MG63 (cell line): ENCODE measurements around the gene BLACAT1. TPM values are rescaled to one million over a fixed set of nuclear protein-coding genes. Genes with fewer than 3 reads are reported as not detected.

ENCODE experiments used
- DNase-seq: peaks from one replicate; pipeline ENCODE4 v3.0.0-alpha.2; 2020
- H3K27me3 ChIP-seq: fragments of 250-450 bp; sonication (Bioruptor Pico); 2 replicates; pipeline ENCODE4 v1.5.1; 2020; ENCODE audit warnings: mild to moderate bottlenecking, moderate library complexity
- H3K36me3 ChIP-seq: fragments of 250-450 bp; sonication (Bioruptor Pico); 2 replicates; pipeline ENCODE4 v1.5.1; 2020; ENCODE audit warnings: mild to moderate bottlenecking, moderate library complexity
- H3K4me3 ChIP-seq: fragments of 250-450 bp; sonication (Bioruptor Pico); 2 replicates; pipeline ENCODE4 v1.5.1; 2020; ENCODE audit warnings: mild to moderate bottlenecking, moderate library complexity
- H3K9me3 ChIP-seq: fragments of 250-450 bp; sonication (Bioruptor Pico); 2 replicates; pipeline ENCODE4 v1.5.1; 2020; ENCODE audit warnings: mild to moderate bottlenecking, moderate library complexity
- total RNA-seq: library from RNA; depleted of rRNA; stranded (reverse); fragments of >200 nt; shearing (Covaris generic); gene quantifications from 2 replicates; pipeline ENCODE4 v1.2.3, GENCODE V29; 2014; ENCODE audit warnings: low replicate concordance; rRNA removed

The BLACAT1 gene
- total RNA-seq, result not detected in 2 replicates

GRCh38 chr1:205455581-205456382, at the start of gene BLACAT1:
Gene BLACAT1, minus strand, starts transcription at chr1:205456045.
- H3K4me3 ChIP-seq, result peak within 1 kb of the TSS; percentile 24; the same call in 1 of the 2 replicates
- H3K36me3 ChIP-seq, result no peaks in the 10 kb centered on the region
- H3K27me3 ChIP-seq, result peaks cover 86% of the 10 kb centered on the region
- no peaks in the 10 kb centered on the region for H3K9me3 ChIP-seq
- DNase-seq, result no peak

- Histone ChIP-seq H3K4me3 (peak overlapping the region; percentile 55), H3K27me3 (no peaks in the 10 kb centered on the region), H3K9me3 (no peaks in the 10 kb centered on the region), H3K36me3 (no peaks in the 10 kb centered on the region)
- no peak for DNase-seq
Observed at GRCh38 chr1:205505076-205505729, 49.4 kb upstream of the BLACAT1 start.

GRCh38 chr1:205504311-205505075, 48.6 kb upstream of the BLACAT1 start, which contains the start of gene CDK18:
Gene CDK18, plus strand, starts transcription at chr1:205504669. Its CDS starts 18,499 bp downstream, at chr1:205523168.
- Histone ChIP-seq H3K4me3 (peak within 1 kb of the TSS; percentile 55), H3K9me3 (no peaks in the 10 kb centered on the region), H3K27me3 (no peaks in the 10 kb centered on the region), H3K36me3 (no peaks in the 10 kb centered on the region)
- peak; percentile 76 for DNase-seq

GRCh38 chr1:205502992-205503391, 47.1 kb upstream of the BLACAT1 start:
- Histone ChIP-seq H3K36me3 (no peaks in the 10 kb centered on the region), H3K9me3 (no peaks in the 10 kb centered on the region), H3K4me3 (no peak overlapping the region), H3K27me3 (no peaks in the 10 kb centered on the region)
- DNase-seq, result no peak

GRCh38 chr1:205502111-205502810, 46.4 kb upstream of the BLACAT1 start:
- H3K27me3 ChIP-seq, result no peaks in the 10 kb centered on the region

GRCh38 chr1:205500240-205501233, 44.7 kb upstream of the BLACAT1 start:
- peak; percentile 87 for DNase-seq
- no peaks in the 10 kb centered on the region for H3K36me3 ChIP-seq
- no peaks in the 10 kb centered on the region for H3K9me3 ChIP-seq
- H3K27me3 ChIP-seq, result no peaks in the 10 kb centered on the region
- no peak overlapping the region for H3K4me3 ChIP-seq

More at GRCh38 chr1:205502111-205502810, 46.4 kb upstream of the BLACAT1 start:
- Histone ChIP-seq H3K36me3 (no peaks in the 10 kb centered on the region), H3K9me3 (no peaks in the 10 kb centered on the region), H3K4me3 (no peak overlapping the region)
- DNase-seq, result no peak

- Histone ChIP-seq H3K27me3 (no peaks in the 10 kb centered on the region), H3K36me3 (no peaks in the 10 kb centered on the region), H3K4me3 (no peak overlapping the region), H3K9me3 (no peaks in the 10 kb centered on the region)
- DNase-seq, result no peak
Observed at GRCh38 chr1:205499789-205500188, 43.9 kb upstream of the BLACAT1 start.

- no peak for DNase-seq
- Histone ChIP-seq H3K36me3 (no peaks in the 10 kb centered on the region), H3K27me3 (no peaks in the 10 kb centered on the region), H3K4me3 (no peak overlapping the region), H3K9me3 (no peaks in the 10 kb centered on the region)
Observed at GRCh38 chr1:205497351-205497750, 41.5 kb upstream of the BLACAT1 start.

GRCh38 chr1:205496661-205497060, 40.8 kb upstream of the BLACAT1 start:
- no peak for DNase-seq

GRCh38 chr1:205495237-205495823, 39.5 kb upstream of the BLACAT1 start:
- Histone ChIP-seq H3K36me3 (no peaks in the 10 kb centered on the region), H3K27me3 (no peaks in the 10 kb centered on the region), H3K9me3 (no peaks in the 10 kb centered on the region), H3K4me3 (no peak overlapping the region)
- no peak for DNase-seq

More at GRCh38 chr1:205496661-205497060, 40.8 kb upstream of the BLACAT1 start:
- H3K36me3 ChIP-seq, result no peaks in the 10 kb centered on the region
- no peaks in the 10 kb centered on the region for H3K9me3 ChIP-seq
- H3K27me3 ChIP-seq, result no peaks in the 10 kb centered on the region
- no peak overlapping the region for H3K4me3 ChIP-seq

- H3K36me3 ChIP-seq, result no peaks in the 10 kb centered on the region
- no peaks in the 10 kb centered on the region for H3K9me3 ChIP-seq
- no peaks in the 10 kb centered on the region for H3K27me3 ChIP-seq
- H3K4me3 ChIP-seq, result no peak overlapping the region
- DNase-seq, result no peak
Observed at GRCh38 chr1:205494115-205494514, 38.3 kb upstream of the BLACAT1 start.

- no peak overlapping the region for H3K4me3 ChIP-seq
- no peaks in the 10 kb centered on the region for H3K36me3 ChIP-seq
- peak; percentile 99 for DNase-seq
- H3K9me3 ChIP-seq, result no peaks in the 10 kb centered on the region
- no peaks in the 10 kb centered on the region for H3K27me3 ChIP-seq
Observed at GRCh38 chr1:205493241-205494085, 37.6 kb upstream of the BLACAT1 start.

GRCh38 chr1:205492774-205493173, 36.9 kb upstream of the BLACAT1 start:
- DNase-seq, result no peak
- Histone ChIP-seq H3K27me3 (no peaks in the 10 kb centered on the region), H3K9me3 (no peaks in the 10 kb centered on the region), H3K4me3 (no peak overlapping the region), H3K36me3 (no peaks in the 10 kb centered on the region)

- no peaks in the 10 kb centered on the region for H3K36me3 ChIP-seq
- H3K9me3 ChIP-seq, result no peaks in the 10 kb centered on the region
- H3K27me3 ChIP-seq, result no peaks in the 10 kb centered on the region
- no peak overlapping the region for H3K4me3 ChIP-seq
- peak; percentile 86 for DNase-seq
Observed at GRCh38 chr1:205492201-205492667, 36.4 kb upstream of the BLACAT1 start.
